ENCODE results near the gene PCSK1N. TPM values are rescaled to one million over a fixed set of nuclear protein-coding genes. Genes with fewer than 3 reads are reported as not detected.

Gene PCSK1N
- total RNA-seq, 4 donors from 2014 or later = 2.9 to 16.7 (median 8.5) TPM

- TF ChIP-seq POLR2A (IDR thresholded peaks at IDR 0.05) (no peak), CTCF (IDR thresholded peaks at IDR 0.05) (no peak)
- H3K4me3 ChIP-seq (ENCODE audit: low read depth, poor library complexity, severe bottlenecking) = no peak overlapping the region
- WGBS, 2 donors = 59 to 67% methylated on average over 7 of the region's 7 CpGs
- DNase-seq (ENCODE audit: low spot score in 2 of 2) = peak in 1 of 2 donors; percentile 74
- intact Hi-C loops (cut with DNase I; ENCODE audit: low total_unique reads) = loop anchor here (5.0 kb wide), 1 partner anchor 1224 kb away; no protein-coding TSS in a partner anchor
Measured at GRCh38 chrX:48852857-48853256, 17.4 kb upstream of the PCSK1N start.

GRCh38 chrX:48848847-48849246 lies 13.4 kb upstream of the PCSK1N start:
- H3K4me3 ChIP-seq (ENCODE audit: low read depth, poor library complexity, severe bottlenecking) = no peak overlapping the region
- WGBS, 2 donors = 50 to 59% methylated on average over 1 of the region's 1 CpG
- TF ChIP-seq CTCF (IDR thresholded peaks at IDR 0.05) (no peak), POLR2A (IDR thresholded peaks at IDR 0.05) (no peak)
- DNase-seq (ENCODE audit: low spot score in 2 of 2) = no peak
- intact Hi-C loops (cut with DNase I; ENCODE audit: low total_unique reads) = no loop called here

GRCh38 chrX:48839686-48840085 lies 4.3 kb upstream of the PCSK1N start:
- TF ChIP-seq CTCF (IDR thresholded peaks at IDR 0.05) (no peak), POLR2A (IDR thresholded peaks at IDR 0.05) (no peak)
- intact Hi-C loops (cut with DNase I; ENCODE audit: low total_unique reads) = no loop called here
- no peak for DNase-seq (ENCODE audit: low spot score in 2 of 2)
- no peak overlapping the region for H3K4me3 ChIP-seq (ENCODE audit: low read depth, poor library complexity, severe bottlenecking)
- WGBS, 2 donors = 79 to 89% methylated on average over 10 of the region's 10 CpGs

- TF ChIP-seq CTCF (IDR thresholded peaks at IDR 0.05) (no peak), POLR2A (IDR thresholded peaks at IDR 0.05) (no peak)
- no peak for DNase-seq (ENCODE audit: low spot score in 2 of 2)
- WGBS, 2 donors = 3 to 41% methylated on average over 5 to 7 of the region's 7 CpGs
- intact Hi-C loops (cut with DNase I; ENCODE audit: low total_unique reads) = no loop called here
- H3K4me3 ChIP-seq (ENCODE audit: low read depth, poor library complexity, severe bottlenecking) = no peak overlapping the region
Measured at GRCh38 chrX:48834383-48834709, 1.1 kb downstream of the PCSK1N start.

- no peak overlapping the region for H3K4me3 ChIP-seq (ENCODE audit: low read depth, poor library complexity, severe bottlenecking)
- intact Hi-C loops (cut with DNase I; ENCODE audit: low total_unique reads) = no loop called here
- no peak for DNase-seq (ENCODE audit: low spot score in 2 of 2)
- 39 to 50% methylated on average over 9 of the region's 9 CpGs for WGBS, 2 donors
- TF ChIP-seq POLR2A (IDR thresholded peaks at IDR 0.05) (no peak), CTCF (IDR thresholded peaks at IDR 0.05) (no peak)
Measured at GRCh38 chrX:48833542-48834138, 1.8 kb downstream of the PCSK1N start.

GRCh38 chrX:48831909-48832291 lies 3.5 kb downstream of the PCSK1N start:
- no peak overlapping the region for H3K4me3 ChIP-seq (ENCODE audit: low read depth, poor library complexity, severe bottlenecking)
- TF ChIP-seq POLR2A (IDR thresholded peaks at IDR 0.05) = no peak
- no peak for TF ChIP-seq CTCF (IDR thresholded peaks at IDR 0.05)
- DNase-seq (ENCODE audit: low spot score in 2 of 2) = no peak
- WGBS, 2 donors = 48% methylated on average over 57 of the region's 57 CpGs; no CpG with 5 or more reads in 1 of the 2 donors
- intact Hi-C loops (cut with DNase I; ENCODE audit: low total_unique reads) = no loop called here

Data from lower leg skin (tissue), 4 donors.